Hematopoietic multipotent progenitor cell treated with erythropoietin and hydrocortisone succinate and interleukin-3 and kit ligand, for 4 days (in vitro differentiated cells): ENCODE results near the gene DAGLA.

Experiments used
- DNase-seq: peaks from one replicate; pipeline ENCODE4 v3.0.0-alpha.2; 2015

The DAGLA gene

DNA sequence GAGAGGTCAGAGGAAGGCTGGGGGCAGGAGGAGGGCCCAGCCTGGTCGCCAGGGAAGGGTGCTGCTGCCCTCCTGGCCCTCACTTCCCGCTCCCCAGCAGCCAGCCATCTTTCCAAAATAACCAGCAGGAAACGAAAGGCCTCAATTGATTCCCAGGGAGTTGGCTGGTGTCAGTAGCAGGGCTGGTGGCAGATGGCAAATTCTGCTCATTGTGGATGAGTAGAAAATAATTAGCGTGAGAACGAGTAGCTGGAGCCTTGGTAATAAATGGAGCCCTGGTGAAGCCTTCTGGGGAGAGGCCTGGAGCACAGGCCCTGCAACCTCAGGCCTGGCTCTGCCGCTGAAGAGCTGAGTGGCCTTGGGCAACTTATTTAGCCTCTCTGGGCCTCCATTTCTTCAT, 31.3 kb downstream of the DAGLA start:
- no peak for DNase-seq

DNA sequence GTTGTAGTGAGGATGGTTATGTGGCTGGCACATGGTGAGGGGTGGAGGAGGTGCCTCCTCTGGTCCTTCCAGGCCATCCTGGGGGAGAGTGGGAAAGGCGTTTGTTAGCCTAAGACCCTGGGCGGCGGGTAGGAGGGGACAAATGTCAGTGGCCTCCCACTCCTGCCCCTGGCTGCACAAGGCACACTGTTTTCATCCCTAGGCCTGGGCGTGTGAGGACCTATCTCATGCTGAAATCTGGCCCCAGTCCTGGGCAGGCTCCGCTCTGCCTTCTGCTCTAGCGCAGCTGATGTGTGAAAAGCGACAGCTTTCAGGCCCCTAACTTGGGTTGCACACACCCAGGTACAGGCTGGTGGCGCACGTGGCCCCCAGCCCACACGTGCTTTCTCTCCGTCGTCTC, 32.1 kb downstream of the DAGLA start:
- no peak for DNase-seq

DNA sequence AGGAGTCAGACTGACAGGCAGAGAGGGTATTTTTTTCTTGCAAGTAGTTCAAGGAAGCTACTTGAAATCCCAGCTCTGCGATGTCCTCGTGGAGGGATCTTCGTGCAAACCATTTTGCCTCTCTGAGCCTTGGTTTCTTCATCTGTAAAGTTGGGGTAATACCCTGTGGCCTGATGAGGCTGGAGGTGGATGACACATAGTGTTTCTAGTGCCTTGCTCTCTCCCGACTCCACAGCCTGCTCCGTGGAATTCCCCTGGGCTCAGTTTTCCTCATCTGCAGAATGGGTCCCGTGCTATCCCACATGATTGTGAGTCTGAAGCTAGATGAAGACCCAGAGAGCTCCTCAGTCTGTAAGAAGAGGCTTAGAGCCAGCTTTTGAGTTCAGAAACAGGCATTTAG, 32.7 kb downstream of the DAGLA start:
- DNase-seq = no peak

DNA sequence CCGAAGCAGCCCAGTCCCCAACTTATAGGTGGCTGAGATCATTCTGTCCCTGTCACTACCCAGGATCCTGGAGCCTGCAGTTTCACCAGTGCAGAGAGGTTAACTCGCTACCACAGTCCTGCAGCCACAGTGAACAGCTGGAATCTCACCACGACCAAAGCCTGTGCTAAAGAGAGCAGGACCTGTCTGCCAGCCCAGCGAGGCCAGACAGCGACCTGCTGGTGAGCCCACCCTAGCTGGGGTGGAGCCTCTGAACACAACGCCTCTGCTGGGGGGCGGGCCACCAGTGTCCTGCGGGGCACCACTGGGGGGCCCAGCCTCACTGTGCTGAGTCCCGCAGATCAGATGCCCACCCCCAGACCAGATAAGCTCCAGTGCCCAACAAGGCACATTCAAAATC, 33.3 kb downstream of the DAGLA start:
- no peak for DNase-seq

DNA sequence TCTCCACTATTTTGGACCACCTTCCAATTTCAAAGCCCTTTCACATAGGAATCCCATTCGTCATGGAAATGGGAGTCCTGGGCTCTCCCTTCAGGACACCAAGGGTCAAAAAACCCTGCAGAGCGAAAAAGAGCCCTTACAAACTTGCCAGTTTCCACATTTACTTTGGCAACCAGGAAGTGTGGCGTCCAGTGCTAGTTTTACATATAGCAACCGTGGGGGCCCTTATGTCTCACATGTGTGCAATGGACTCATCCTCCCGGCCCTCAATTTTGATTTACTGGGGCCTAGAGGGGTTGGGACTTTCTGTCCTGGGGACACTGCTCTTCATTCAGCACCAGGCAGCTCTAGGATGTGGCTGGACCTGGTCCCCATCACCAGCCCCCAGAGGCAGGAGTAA, 33.7 kb downstream of the DAGLA start:
- DNase-seq = no peak

DNA sequence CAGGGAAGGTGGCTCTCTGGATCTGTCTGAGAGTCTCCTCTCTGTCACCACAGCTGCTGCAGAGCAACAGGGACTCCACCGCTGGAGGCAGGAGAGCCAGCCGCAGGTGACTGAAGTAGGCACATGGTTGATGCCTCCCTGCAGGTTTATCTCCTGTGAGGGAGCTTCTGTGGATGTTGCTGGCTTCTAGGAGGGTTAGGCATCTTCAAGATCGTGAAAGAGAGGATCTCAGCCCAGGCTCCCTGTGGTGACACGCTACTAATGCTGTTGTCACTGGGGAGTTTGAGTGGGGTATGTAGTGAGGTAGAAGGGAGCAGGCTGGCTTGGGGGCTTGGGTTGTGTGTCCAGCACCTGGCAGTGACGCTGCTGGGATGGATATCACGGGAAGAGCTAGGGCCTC, 34.1 kb downstream of the DAGLA start:
- no peak for DNase-seq

DNA sequence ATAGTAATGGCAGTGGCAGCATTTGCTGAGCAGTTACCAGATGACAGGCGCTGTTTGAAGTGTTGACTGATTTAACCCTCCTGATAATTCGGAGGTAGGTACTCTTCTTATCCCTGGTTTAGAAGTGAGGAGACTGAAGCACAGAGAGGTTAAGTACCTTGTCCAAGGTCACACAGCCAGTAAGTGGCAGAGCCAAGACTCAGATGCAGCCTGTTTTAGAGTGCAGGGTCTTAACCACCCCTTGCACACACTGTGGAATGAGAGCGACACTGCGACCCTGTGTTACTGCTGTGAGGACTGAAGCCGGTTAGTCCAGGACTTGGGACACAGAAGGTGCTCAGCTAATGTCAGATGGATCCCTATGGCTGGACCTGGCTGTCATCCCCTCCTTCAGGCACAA, 34.7 kb downstream of the DAGLA start:
- DNase-seq = no peak

DNA sequence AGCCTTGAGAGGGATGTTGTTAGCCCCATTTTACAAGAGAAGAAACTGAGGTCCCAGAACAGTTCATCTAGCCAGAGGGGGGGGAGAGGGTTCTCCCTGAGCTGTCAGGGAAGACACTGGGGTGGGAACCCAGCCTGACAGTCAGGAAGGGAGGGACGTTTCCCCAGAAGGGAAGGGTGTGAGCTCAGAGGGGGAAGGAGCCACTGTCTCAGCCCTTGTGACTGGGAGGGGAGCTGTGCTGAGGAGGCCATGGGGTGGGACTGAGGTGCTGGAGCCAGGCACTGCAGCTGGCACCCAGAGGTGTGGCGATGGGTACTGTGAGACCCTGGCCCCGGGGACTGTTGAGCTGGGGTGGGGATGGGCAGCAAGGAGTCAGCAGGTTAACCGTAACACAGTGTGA, 35.7 kb downstream of the DAGLA start:
- DNase-seq = no peak

DNA sequence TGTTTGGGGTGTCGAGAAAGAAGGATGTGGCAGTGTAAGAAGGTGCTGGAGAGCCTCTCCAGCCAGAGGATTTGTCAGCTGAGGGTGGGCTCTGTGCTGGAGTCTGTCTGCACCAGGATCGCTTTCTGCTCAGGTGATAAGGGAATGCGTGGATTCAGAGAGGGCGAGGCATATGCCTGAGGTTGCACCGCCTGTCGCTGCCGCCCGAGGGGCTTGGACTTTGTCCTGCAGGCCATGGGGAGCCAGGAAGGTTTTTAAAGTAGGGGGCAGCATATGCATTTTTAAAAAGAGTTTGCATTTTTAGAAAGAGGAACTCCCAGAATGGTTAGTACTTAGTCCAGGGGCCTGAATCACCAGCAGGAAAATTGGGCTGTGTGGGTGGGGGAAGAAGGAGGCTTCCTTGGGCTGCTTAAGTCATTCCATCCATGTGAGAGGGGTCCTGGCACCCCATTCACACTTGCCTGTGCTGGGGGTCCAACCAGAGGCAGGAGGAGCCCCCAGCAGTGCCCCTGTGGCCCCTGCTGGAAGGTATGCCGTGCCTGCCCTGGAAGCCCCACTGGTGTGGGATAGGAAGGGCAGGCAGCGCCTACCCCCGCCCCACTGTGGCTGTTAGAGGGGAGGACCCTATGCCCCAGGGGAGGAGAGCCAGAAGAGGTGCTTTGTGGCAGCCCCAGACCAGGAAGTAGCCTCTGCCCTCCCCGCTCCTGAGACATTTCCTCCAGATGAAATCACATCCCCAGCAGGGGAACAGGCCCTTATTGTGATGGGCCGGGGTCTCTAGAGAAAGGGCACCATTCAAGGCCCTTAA, 36.5 kb downstream of the DAGLA start:
- no peak for DNase-seq

DNA sequence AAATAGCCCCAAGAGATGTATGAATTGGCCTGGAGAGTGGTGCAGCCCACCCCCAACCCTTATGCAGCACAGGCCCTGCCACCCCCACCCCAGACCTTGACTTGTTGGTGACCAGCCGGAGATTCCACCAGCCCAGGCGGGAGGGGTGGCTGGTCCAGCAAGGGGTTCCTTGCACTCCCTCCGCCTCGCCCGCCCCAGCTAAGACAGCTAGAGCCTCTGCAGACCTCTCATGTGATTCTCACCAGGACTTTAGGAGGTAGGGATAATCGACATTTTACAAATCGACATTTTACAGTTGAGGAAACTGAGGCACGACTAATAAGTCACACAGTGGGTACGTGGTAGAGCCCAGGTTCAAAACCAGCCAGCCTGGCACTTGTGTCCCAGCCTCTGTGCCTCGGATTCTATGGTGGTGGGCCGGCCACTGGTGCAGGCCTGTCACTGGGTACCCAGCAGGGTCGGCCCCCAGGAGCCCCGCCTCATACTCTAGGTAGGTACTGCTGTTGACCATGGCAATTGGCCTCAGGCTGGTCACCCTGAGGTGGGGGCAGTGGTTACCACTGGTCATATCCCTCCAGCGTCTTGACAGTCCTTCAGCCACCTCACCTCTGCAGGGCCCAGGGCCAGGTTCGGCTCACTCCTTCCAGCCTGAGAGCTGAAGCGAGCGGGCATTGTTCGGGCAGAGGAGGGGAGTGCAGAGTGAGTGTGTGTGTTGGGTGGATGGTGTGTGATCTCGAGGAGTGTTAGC, 37.3 kb downstream of the DAGLA start:
- DNase-seq = no peak

DNA sequence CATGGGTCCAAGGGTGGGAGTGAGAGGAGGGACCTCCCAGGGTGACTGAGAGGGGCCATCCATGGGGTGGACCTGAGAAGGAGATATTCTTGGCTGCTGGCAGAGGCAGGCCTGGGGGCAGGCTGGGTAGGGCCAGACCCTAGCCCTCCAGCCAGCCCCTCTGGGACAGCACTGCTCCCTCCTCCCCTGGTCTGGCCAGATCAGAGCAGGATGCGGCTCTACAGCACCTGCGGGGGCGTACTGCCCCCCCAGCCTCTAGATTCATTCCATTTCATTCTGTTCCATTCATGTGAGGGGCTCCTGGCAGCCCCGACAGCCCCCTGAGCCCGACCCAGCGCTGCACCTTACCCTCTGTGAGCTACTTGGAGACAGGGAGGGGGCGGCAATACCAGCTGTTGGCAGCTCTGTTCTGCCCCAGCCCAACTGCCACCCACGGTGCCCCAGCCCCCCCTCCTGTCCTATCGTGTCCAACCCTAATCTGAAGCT, 37.9 kb downstream of the DAGLA start:
- no peak for DNase-seq

DNA sequence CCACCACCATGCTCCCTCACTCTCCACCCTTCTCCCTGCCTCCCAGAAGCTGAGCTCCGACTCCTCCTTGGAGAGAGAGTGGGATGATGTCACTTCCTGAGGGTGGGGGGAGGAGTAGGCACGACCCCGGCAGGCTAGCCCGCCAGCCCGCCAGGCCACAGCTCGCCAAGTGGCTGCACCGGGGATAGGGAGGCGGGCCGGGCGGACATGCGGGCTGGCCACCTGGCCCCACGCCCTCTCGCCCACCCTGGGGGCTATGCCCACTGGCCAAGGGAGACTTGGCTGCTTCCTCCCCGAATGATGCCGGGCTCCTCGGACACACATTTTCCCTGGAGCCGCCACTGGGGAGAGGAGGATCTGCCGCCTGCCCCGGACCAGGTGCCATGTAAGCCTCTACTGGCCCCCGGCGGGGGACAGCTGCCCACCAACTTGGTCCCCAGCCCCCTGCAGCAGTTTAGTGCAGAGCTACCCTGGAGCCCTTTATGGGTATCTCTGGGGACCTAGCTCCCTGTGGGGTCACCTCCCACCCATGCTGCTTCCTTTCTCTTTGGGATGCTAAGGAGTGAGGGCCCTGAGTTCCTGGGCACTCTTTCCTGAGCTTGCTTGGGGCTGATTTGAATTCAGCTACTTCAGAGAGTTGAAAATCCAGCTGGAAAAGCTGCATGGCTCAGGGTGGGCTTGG, 38.6 kb downstream of the DAGLA start:
- no peak for DNase-seq

DNA sequence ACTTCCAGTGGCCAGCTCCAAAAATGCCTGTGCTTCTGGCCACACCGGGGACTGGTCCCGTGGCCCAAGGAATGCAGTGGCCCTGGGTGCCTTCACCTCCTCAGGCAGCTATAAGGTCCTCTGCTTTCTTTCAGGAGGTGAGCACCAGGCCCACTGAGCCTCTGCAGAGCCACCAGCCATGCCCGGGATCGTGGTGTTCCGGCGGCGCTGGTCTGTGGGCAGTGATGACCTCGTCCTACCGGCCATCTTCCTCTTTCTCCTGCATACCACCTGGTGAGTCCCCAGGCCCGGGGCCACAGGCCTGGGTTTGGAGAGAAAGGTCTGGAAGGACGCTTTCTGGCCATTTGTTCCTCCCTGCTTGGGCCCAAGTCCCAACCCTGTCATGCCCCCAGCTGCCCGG, 39.8 kb downstream of the DAGLA start:
- DNase-seq = no peak

DNA sequence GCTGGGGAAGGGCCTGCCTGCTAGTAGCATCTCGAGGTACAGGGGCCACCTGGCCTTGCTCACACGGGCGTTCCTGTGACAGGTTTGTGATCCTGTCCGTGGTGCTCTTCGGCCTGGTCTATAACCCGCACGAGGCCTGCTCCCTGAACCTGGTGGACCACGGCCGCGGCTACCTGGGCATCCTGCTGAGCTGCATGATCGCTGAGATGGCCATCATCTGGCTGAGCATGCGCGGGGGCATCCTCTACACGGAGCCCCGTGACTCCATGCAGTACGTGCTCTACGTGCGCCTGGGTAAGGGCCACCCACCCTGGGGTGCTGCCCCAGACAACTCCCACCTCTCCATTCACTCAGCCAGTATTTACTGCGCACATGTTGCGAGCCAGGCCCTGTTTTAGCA, 40.4 kb downstream of the DAGLA start:
- no peak for DNase-seq

DNA sequence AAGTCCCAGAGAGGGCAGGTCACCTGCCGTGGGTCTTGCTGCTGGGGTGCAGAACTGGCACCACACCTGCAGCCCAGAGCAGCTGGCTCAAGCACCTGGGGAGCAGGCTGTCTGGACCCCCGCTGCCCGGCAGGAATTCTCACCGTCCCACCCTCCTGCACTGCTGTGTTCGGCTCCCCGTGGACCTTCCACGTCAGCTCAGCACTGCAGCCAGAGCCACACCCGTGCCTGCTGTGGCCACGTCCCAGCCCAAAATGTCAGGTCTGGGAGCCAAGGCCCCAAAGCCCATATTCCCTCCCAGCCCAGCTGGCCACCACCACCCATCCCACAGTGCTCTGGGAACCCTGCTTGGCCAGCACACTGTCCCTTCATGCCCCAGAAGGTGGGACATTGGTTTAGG, 44.2 kb downstream of the DAGLA start:
- no peak for DNase-seq

DNA sequence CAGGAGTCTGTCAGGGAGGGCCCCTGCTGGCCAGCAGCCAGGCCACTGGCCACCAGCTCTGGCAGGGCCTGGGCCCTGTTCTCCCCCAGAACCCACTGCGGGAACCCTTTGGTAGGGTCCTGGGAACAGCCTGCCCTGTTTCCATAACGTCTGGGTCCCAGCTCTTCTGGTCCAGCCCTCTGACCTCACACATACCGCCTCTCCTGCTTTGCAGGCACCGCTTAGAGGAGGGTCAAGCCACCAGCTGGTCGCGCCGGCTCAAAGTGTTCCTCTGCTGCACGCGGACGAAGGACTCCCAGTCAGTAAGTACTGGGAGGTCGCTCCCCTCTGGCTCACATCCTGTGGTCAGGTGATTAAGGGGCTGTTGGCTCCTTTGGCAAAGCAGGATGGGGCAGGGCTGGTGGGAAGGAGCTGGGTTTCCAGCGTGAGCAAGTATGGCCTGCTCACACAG, 45.6 kb downstream of the DAGLA start:
- DNase-seq = no peak

DNA sequence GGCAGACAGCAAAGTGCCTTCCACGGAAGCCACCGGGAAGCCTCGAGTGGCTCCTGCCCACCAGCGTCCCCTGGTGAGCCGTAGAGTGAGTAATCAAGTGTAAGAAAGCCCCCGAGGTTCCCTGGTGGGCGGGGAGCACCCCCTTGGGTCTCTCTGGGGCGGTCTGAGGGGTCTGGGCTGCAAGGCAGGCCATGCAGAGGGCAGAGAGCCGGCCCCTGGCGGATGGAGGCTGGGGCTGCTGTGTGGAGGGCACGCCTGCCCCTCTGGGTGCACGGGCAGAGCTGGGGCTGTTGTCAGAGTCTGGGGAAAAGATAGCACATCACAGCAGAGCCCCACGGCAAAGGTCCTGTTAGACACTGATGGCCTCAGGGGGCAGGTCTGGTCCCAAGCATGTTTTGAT, 46.6 kb downstream of the DAGLA start:
- no peak for DNase-seq

DNA sequence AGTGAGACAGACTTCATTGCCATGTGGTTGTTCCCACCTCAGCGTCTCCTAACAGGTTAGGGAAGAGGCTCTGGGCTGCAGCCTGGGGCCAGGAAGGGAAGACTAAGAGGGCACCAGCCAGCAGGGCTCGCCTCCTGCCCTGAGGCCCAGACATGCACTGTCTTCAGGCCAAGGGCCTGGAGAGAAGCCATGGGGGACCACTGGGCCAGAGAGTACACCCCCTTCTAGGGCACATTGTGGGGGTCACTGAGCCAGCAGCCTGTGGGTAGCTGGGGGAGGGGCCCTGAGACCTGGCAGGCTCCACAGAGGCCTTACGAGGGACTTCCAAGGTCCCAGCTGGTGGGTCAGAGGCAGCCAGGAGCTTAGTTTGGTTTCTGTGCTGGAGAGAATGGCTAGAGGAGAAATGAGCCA, 47.2 kb downstream of the DAGLA start:
- no peak for DNase-seq

DNA sequence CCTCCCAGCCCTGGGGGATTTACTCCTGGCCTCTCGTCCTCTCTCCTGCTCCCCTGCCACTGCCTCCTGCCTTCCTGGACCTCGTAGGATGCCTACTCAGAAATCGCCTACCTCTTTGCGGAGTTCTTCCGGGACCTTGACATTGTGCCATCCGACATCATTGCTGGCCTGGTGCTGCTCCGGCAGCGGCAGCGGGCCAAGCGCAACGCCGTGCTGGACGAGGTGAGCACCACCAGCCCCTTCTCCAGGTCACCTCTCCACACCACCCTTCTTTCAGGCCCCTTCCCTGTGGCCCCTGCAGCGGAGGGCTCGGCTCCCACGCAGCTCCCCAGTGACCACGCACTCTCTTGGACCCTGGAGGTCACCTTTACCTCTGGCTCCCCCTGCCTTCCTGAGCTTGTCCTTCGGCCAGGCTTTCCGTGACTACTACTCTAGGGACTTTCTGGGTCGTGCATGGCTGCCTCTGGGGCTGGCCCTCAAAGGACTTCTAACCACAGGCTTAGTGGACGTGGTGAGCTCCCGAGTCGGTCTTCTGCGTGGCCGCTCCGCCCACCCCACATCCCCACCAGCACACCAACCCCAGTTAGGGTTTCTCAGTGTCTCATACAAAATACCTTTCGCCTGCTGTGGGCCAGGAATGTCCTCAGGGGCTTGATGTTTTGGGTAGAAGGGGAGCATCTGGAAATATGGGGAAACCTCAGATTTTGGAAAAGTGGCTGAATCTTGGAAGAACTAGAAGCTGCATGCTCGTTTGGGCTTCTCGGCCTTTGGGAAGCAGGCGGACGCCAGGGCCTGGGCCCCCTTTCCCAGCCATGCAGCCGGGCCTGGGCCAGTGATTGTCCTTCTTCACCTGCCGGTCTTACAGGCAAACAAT, 48.1 kb downstream of the DAGLA start:
- DNase-seq = no peak

DNA sequence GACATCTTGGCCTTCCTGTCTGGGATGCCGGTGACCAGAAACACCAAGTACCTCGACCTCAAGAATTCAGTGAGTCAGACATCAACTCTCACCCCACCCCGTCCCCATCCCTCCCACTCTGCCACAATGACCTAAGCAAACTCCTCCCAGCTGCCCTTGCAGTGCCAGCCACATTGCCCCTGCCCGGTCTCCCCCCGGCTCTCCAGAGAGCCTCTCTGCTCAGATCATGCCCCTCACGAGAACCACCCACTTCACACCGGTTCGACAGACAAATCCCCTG, 48.7 kb downstream of the DAGLA start:
- no peak for DNase-seq

DNA sequence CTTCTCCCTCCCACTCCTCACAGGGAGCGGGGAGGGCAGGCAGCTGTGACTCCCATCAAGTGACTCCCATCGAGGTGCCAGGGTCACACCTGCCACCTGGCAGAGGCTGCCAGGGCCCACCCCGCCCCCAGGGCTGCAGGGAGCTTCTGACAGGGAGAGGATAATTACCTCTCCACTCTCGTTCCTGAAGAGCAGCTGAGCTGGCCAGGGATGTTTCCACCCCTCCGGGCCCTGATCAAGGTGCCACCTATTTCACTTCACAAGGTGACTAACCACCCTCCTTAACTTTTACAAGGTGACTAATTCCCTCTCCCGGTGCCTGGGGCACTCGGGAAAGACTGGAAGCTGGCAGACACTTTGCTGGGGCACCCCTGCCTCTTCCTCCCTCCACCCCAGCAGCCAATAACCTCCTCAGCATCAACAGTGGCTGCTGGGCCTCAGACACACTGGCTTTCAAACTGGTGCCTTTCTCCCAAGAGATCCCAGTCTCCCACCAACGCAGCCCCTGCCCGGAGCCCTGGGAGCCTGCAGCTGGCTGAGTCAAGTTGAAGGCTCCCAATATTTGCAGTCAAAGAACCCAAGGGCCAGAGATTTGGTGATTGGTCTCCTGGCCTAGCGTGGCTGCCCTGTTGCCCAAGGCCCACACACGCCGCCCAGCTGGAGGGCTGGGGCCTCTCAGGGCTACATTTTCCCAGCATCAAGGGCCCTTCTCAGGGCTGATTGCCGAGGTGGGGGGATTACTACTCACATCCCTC, 50.2 kb downstream of the DAGLA start:
- no peak for DNase-seq
